ENCODE measurements around the gene KATNAL1.

KATNAL1 gene

GRCh38 chr13:30323524-30323923, 16.2 kb upstream of the KATNAL1 start:
- TF ChIP-seq Cebpa-rat (IDR thresholded peaks at IDR 0.05), result no peak
- Histone ChIP-seq H3K36me3 (peaks cover 0 to 22% (median 0%) of the 10 kb centered on the region in 11 experiments; a peak in 6 of 22 replicates), H3K9me3 (replicated peaks in 1 of 11) (no peaks in the 10 kb centered on the region), H3K4me2 (no peak overlapping the region), H3K4me1 (peaks cover 0 to 19% (median 11%) of the 10 kb centered on the region in 10 experiments; a peak in 12 of 20 replicates), H3K27ac (no peak overlapping the region), H3K27me3 (no peaks in the 10 kb centered on the region), H3K4me3 (no peak overlapping the region), H3K9ac (no peak overlapping the region), H4K20me1 (no peaks in the 10 kb centered on the region; a peak in 1 of 22 replicates)

- Histone ChIP-seq H3K4me2 (no peak overlapping the region), H3K27ac (no peak overlapping the region), H3K27me3 (no peaks in the 10 kb centered on the region), H3K4me1 (peaks cover 0 to 28% (median 17%) of the 10 kb centered on the region in 10 experiments; a peak in 13 of 20 replicates), H3K9me3 (replicated peaks in 1 of 11) (no peaks in the 10 kb centered on the region), H3K4me3 (no peak overlapping the region), H3K9ac (no peak overlapping the region), H4K20me1 (no peaks in the 10 kb centered on the region; a peak in 1 of 22 replicates), H3K36me3 (peaks cover 0 to 22% (median 0%) of the 10 kb centered on the region in 11 experiments; a peak in 6 of 22 replicates)
- TF ChIP-seq Cebpa-rat (IDR thresholded peaks at IDR 0.05), result no peak
Measured at GRCh38 chr13:30322428-30322827, 15.1 kb upstream of the KATNAL1 start.

GRCh38 chr13:30321256-30321655, 13.9 kb upstream of the KATNAL1 start:
- no peak for TF ChIP-seq Cebpa-rat (IDR thresholded peaks at IDR 0.05)
- peaks cover 0 to 28% (median 17%) of the 10 kb centered on the region in 10 experiments; a peak in 13 of 20 replicates for H3K4me1 ChIP-seq
- no peak overlapping the region for H3K27ac ChIP-seq
- H3K9me3 ChIP-seq (replicated peaks in 1 of 11), result no peaks in the 10 kb centered on the region
- H3K36me3 ChIP-seq, result peaks cover 0 to 22% (median 0%) of the 10 kb centered on the region in 11 experiments; a peak in 6 of 22 replicates
- no peak overlapping the region for H3K9ac ChIP-seq
- H4K20me1 ChIP-seq, result no peaks in the 10 kb centered on the region; a peak in 1 of 22 replicates
- no peak overlapping the region for H3K4me3 ChIP-seq
- no peak overlapping the region for H3K4me2 ChIP-seq
- H3K27me3 ChIP-seq, result no peaks in the 10 kb centered on the region

GRCh38 chr13:30319655-30320054, 12.3 kb upstream of the KATNAL1 start:
- H3K9me3 ChIP-seq (replicated peaks in 1 of 11), result no peaks in the 10 kb centered on the region
- no peaks in the 10 kb centered on the region for H3K27me3 ChIP-seq
- peak overlapping the region in 7 of 11 experiments; percentile 0 to 56 (median 35); a peak in 11 of 22 replicates for H3K4me2 ChIP-seq
- peaks cover 0 to 12% (median 0%) of the 10 kb centered on the region in 11 experiments; a peak in 5 of 22 replicates for H3K36me3 ChIP-seq
- H3K4me1 ChIP-seq, result peaks cover 1 to 37% (median 25%) of the 10 kb centered on the region in 10 experiments; a peak in 19 of 20 replicates
- no peak for TF ChIP-seq Cebpa-rat (IDR thresholded peaks at IDR 0.05)
- H3K27ac ChIP-seq, result no peak overlapping the region
- no peak overlapping the region for H3K4me3 ChIP-seq
- no peaks in the 10 kb centered on the region; a peak in 1 of 22 replicates for H4K20me1 ChIP-seq
- H3K9ac ChIP-seq, result no peak overlapping the region

GRCh38 chr13:30319130-30319529, 11.8 kb upstream of the KATNAL1 start:
- Histone ChIP-seq H3K36me3 (peaks cover 0 to 6% (median 0%) of the 10 kb centered on the region in 11 experiments; a peak in 5 of 22 replicates), H3K27me3 (no peaks in the 10 kb centered on the region), H3K9ac (no peak overlapping the region; a peak in 1 of 22 replicates), H3K4me2 (peak overlapping the region in 6 of 11 experiments; percentile 0 to 56 (median 36); a peak in 9 of 22 replicates), H3K4me1 (peaks cover 7 to 42% (median 30%) of the 10 kb centered on the region in 10 experiments; a peak in 19 of 20 replicates), H3K27ac (no peak overlapping the region), H4K20me1 (no peaks in the 10 kb centered on the region; a peak in 1 of 22 replicates), H3K4me3 (no peak overlapping the region), H3K9me3 (replicated peaks in 1 of 11) (no peaks in the 10 kb centered on the region)
- TF ChIP-seq Cebpa-rat (IDR thresholded peaks at IDR 0.05), result no peak

- TF ChIP-seq Cebpa-rat (IDR thresholded peaks at IDR 0.05), result no peak
- Histone ChIP-seq H3K36me3 (peaks cover 0 to 5% (median 0%) of the 10 kb centered on the region in 11 experiments; a peak in 3 of 22 replicates), H4K20me1 (no peaks in the 10 kb centered on the region; a peak in 2 of 22 replicates), H3K4me3 (no peak overlapping the region), H3K9me3 (replicated peaks in 1 of 11) (no peaks in the 10 kb centered on the region), H3K27me3 (no peaks in the 10 kb centered on the region), H3K27ac (no peak overlapping the region), H3K4me2 (peak overlapping the region in 5 of 11 experiments; percentile 11 to 34 (median 23); a peak in 5 of 22 replicates), H3K9ac (no peak overlapping the region), H3K4me1 (peaks cover 18 to 53% (median 41%) of the 10 kb centered on the region in 10 experiments)
Measured at GRCh38 chr13:30318026-30318425, 10.7 kb upstream of the KATNAL1 start.

GRCh38 chr13:30314562-30314961, 7.2 kb upstream of the KATNAL1 start:
- peaks cover 0 to 11% (median 0%) of the 10 kb centered on the region in 11 experiments; a peak in 2 of 22 replicates for H3K9me3 ChIP-seq (replicated peaks in 1 of 11)
- no peaks in the 10 kb centered on the region; a peak in 2 of 22 replicates for H4K20me1 ChIP-seq
- H3K27ac ChIP-seq, result no peak overlapping the region; a peak in 1 of 22 replicates
- H3K9ac ChIP-seq, result no peak overlapping the region
- no peaks in the 10 kb centered on the region for H3K27me3 ChIP-seq
- peaks cover 20 to 60% (median 56%) of the 10 kb centered on the region in 10 experiments for H3K4me1 ChIP-seq
- H3K4me2 ChIP-seq, result peak overlapping the region in 10 of 11 experiments; percentile 47 to 75 (median 65); a peak in 20 of 22 replicates
- no peak for TF ChIP-seq Cebpa-rat (IDR thresholded peaks at IDR 0.05)
- H3K36me3 ChIP-seq, result peaks cover 0 to 11% (median 0%) of the 10 kb centered on the region in 11 experiments; a peak in 3 of 22 replicates
- H3K4me3 ChIP-seq, result no peak overlapping the region

GRCh38 chr13:30314069-30314468, 6.7 kb upstream of the KATNAL1 start:
- Histone ChIP-seq H3K36me3 (peaks cover 0 to 11% (median 0%) of the 10 kb centered on the region in 11 experiments; a peak in 3 of 22 replicates), H3K4me1 (peaks cover 20 to 55% (median 51%) of the 10 kb centered on the region in 10 experiments), H3K4me2 (peak overlapping the region; percentile 50 to 75 (median 62); a peak in 21 of 22 replicates), H3K27ac (peak overlapping the region in 5 of 11 experiments; percentile 4 to 40 (median 27); a peak in 6 of 22 replicates), H4K20me1 (no peaks in the 10 kb centered on the region; a peak in 2 of 22 replicates), H3K4me3 (no peak overlapping the region), H3K27me3 (no peaks in the 10 kb centered on the region), H3K9me3 (replicated peaks in 1 of 11) (peaks cover 0 to 12% (median 0%) of the 10 kb centered on the region in 11 experiments; a peak in 2 of 22 replicates), H3K9ac (no peak overlapping the region; a peak in 1 of 22 replicates)
- no peak for TF ChIP-seq Cebpa-rat (IDR thresholded peaks at IDR 0.05)

- peak overlapping the region in 6 of 11 experiments; percentile 4 to 40 (median 32); a peak in 6 of 22 replicates for H3K27ac ChIP-seq
- no peaks in the 10 kb centered on the region for H3K27me3 ChIP-seq
- no peak overlapping the region; a peak in 1 of 22 replicates for H3K9ac ChIP-seq
- peak overlapping the region; percentile 50 to 75 (median 62) for H3K4me2 ChIP-seq
- no peak overlapping the region for H3K4me3 ChIP-seq
- peaks cover 0 to 11% (median 0%) of the 10 kb centered on the region in 11 experiments; a peak in 3 of 22 replicates for H3K36me3 ChIP-seq
- H4K20me1 ChIP-seq, result no peaks in the 10 kb centered on the region; a peak in 2 of 22 replicates
- peaks cover 23 to 58% (median 55%) of the 10 kb centered on the region in 10 experiments for H3K4me1 ChIP-seq
- H3K9me3 ChIP-seq (replicated peaks in 1 of 11), result peaks cover 0 to 12% (median 0%) of the 10 kb centered on the region in 11 experiments; a peak in 2 of 22 replicates
- no peak for TF ChIP-seq Cebpa-rat (IDR thresholded peaks at IDR 0.05)
Measured at GRCh38 chr13:30313311-30313710, 6.0 kb upstream of the KATNAL1 start.
